HEK293T (cell line): ENCODE results near the gene TMEM219.

Experiments used
- ARNT ChIP-seq: fragments of 450-650 bp; IDR thresholded peaks from 2 replicates; pipeline ENCODE4 v1.6.1; 2017; ENCODE audit warnings: mild to moderate bottlenecking
- BHLHE40 ChIP-seq: fragments of 450-650 bp; IDR thresholded peaks from 2 replicates; pipeline ENCODE4 v1.6.1; 2016; ENCODE audit warnings: mild to moderate bottlenecking, moderate library complexity, borderline replicate concordance
- CTBP1 ChIP-seq: fragments of 450-650 bp; IDR thresholded peaks from 2 replicates; pipeline ENCODE4 v1.6.1; 2016; ENCODE audit warnings: borderline replicate concordance
- ELF4 ChIP-seq: fragments of 450-650 bp; IDR thresholded peaks from 2 replicates; pipeline ENCODE4 v1.6.1; 2017; ENCODE audit warnings: antibody characterized with exemption
- FOXA1 ChIP-seq: fragments of 450-650 bp; IDR thresholded peaks from 2 replicates; pipeline ENCODE4 v1.6.1; 2016; ENCODE audit warnings: mild to moderate bottlenecking
- FOXM1 ChIP-seq: fragments of 450-650 bp; IDR thresholded peaks from 2 replicates; pipeline ENCODE4 v1.6.1; 2017; ENCODE audit warnings: mild to moderate bottlenecking, borderline replicate concordance
- LEF1 ChIP-seq: fragments of 450-650 bp; IDR thresholded peaks from 2 replicates; pipeline ENCODE4 v1.6.1; 2017; ENCODE audit warnings: mild to moderate bottlenecking, borderline replicate concordance
- SP1 ChIP-seq: fragments of 450-650 bp; IDR thresholded peaks from 2 replicates; pipeline ENCODE4 v1.6.1; 2017
- TARDBP ChIP-seq: fragments of 450-650 bp; IDR thresholded peaks from 2 replicates; pipeline ENCODE4 v1.6.1; 2016

DNA sequence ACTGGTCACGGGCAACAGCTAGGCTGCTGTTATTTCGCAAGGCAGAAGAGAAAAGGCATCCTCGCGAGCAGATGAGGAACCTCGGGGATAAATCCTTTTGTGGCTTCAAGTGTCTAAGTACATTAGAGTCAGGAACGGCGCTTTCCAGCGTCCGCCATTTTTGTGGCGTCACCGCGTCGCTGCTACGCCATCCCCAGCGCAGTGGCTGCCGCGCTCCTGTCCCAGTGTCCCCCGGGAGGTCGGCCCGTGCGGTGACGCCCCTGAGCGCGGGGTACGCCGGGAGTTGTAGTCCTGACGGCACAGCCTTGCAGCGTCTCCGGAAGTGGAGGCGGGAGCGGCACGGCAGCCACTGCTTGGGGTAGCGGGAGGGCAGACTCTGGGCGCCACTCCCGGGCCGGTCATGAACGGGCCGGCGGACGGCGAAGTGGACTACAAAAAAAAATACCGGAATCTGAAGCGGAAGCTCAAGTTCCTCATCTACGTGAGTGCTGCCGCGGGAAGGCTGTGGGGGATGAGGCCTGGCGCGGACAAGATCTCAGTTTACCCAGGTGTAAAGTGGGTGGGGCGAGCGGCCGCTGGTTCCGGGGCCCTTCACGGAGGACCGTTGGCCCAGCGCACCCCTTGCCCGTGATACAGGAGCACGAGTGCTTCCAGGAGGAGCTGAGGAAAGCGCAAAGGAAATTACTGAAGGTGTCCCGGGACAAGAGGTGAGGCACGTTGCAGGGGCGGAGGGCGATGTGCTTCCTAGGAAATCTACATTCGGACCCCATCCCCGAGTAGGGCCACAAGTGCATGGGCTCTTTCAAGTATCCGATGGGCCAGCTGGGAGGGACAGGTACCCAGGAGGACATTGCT, 34.3 kb downstream of the TMEM219 start, which contains the start of gene INO80E:
- TF ChIP-seq ARNT: no peak
- peak; percentile 87 for TF ChIP-seq ELF4
- TF ChIP-seq SP1: no peak
- no peak; the same call in 1 of the 2 replicates for TF ChIP-seq LEF1
- TF ChIP-seq TARDBP: no peak
- TF ChIP-seq CTBP1: no peak
- no peak for TF ChIP-seq BHLHE40
- TF ChIP-seq FOXA1: no peak
- TF ChIP-seq FOXM1: no peak
